Neural crest cell (in vitro differentiated cells): ENCODE measurements around the gene DCXR. TPM values are rescaled to one million over a fixed set of nuclear protein-coding genes. Genes with fewer than 3 reads are reported as not detected.

Source experiments
- DNase-seq: peaks from one replicate; pipeline ENCODE4 v3.0.0; 2021; ENCODE audit warnings: low read depth, mixed read lengths, low spot score
- H3K27ac Mint-ChIP-seq: one replicate; pipeline ENCODE4 v1.8.0; 2021; ENCODE audit warnings: mild to moderate bottlenecking, mixed read lengths; ENCODE audit not compliant: unreplicated experiment
- H3K27me3 Mint-ChIP-seq: 2 replicates; pipeline ENCODE4 v1.8.0; 2021; ENCODE audit warnings: low read depth, mild to moderate bottlenecking, mixed read lengths
- H3K36me3 Mint-ChIP-seq: 2 replicates; pipeline ENCODE4 v1.8.0; 2021; ENCODE audit warnings: low read depth, mild to moderate bottlenecking, mixed read lengths
- H3K4me1 Mint-ChIP-seq: 2 replicates; pipeline ENCODE4 v1.8.0; 2021; ENCODE audit warnings: mixed read lengths
- H3K4me3 Mint-ChIP-seq: one replicate; pipeline ENCODE4 v1.8.0; 2021; ENCODE audit warnings: mild to moderate bottlenecking, mixed read lengths
- H3K9me3 Mint-ChIP-seq: 2 replicates; pipeline ENCODE4 v1.8.0; 2021; ENCODE audit warnings: mixed read lengths
- total RNA-seq: library from RNA; stranded (reverse); gene quantifications from 2 replicates; pipeline ENCODE4 v1.2.1, GENCODE V29; 2021
- TF ChIP-seq, protein P1 (sequence below): fragments of 200-600 bp; sonication (generic); conservative IDR thresholded peaks from 2 replicates; pipeline ENCODE4 v1.5.0; 2021; ENCODE audit warnings: antibody characterized with exemption, mild to moderate bottlenecking

DCXR gene
- total RNA-seq, 1 donor from 2014 or later = 198 TPM

GRCh38 chr17:82062076-82062983, 24.8 kb upstream of the DCXR start:
- no peak for DNase-seq
- no peaks in the 10 kb centered on the region for H3K27me3 Mint-ChIP-seq
- no peak overlapping the region for H3K27ac Mint-ChIP-seq
- H3K9me3 Mint-ChIP-seq = no peaks in the 10 kb centered on the region
- peak overlapping the region; percentile 69 for H3K4me3 Mint-ChIP-seq
- TF ChIP-seq, protein P1, sequence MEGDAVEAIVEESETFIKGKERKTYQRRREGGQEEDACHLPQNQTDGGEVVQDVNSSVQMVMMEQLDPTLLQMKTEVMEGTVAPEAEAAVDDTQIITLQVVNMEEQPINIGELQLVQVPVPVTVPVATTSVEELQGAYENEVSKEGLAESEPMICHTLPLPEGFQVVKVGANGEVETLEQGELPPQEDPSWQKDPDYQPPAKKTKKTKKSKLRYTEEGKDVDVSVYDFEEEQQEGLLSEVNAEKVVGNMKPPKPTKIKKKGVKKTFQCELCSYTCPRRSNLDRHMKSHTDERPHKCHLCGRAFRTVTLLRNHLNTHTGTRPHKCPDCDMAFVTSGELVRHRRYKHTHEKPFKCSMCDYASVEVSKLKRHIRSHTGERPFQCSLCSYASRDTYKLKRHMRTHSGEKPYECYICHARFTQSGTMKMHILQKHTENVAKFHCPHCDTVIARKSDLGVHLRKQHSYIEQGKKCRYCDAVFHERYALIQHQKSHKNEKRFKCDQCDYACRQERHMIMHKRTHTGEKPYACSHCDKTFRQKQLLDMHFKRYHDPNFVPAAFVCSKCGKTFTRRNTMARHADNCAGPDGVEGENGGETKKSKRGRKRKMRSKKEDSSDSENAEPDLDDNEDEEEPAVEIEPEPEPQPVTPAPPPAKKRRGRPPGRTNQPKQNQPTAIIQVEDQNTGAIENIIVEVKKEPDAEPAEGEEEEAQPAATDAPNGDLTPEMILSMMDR = no peak
- no peaks in the 10 kb centered on the region for H3K4me1 Mint-ChIP-seq
- no peaks in the 10 kb centered on the region for H3K36me3 Mint-ChIP-seq

DNA sequence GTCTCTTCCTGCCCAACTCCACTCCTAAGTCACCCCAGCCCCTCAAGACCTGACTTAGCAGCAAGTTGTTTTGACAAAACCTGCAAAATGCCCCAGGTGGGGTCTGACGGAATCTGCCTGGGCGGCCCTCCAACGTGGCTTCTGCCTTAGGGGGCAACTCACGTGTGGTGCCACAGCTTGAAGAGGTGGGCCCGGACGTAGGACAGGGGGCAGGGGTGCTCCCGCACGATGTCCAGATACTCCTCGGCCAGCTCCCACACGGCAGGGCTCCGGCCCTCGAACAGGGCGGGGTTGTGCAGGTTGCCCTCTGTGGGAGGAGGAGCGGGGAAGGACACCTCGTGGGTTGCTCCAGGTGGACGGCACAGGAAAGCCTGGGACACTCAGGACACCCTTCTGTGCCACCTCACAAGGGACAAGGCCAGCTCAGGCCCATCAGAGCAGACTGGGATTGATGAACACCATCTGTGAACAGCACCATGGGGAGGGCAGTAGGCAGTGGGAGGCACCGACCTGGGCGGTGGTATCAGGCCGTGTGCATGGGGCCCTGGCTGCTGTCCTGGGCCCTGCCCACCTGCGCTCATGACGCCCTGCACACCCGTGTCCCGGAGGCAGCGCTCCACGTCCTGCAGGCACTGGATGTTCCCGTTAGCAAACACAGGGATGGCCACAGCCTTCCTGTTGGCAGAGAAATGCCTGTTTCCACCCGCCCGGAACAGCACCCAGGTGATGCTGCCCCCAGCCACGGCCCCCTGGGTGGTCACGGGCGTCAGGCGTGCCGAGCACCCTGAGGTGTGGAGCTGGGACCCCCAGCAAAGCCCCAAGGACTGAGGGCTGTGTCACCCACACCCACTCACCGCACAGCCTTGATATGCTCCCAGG, 23.8 kb upstream of the DCXR start:
- DNase-seq = no peak
- Mint-ChIP-seq H3K36me3 (no peaks in the 10 kb centered on the region), H3K27me3 (no peaks in the 10 kb centered on the region), H3K4me1 (no peaks in the 10 kb centered on the region), H3K27ac (no peak overlapping the region), H3K4me3 (no peak overlapping the region), H3K9me3 (no peaks in the 10 kb centered on the region)
- TF ChIP-seq, protein P1 = no peak

DNA sequence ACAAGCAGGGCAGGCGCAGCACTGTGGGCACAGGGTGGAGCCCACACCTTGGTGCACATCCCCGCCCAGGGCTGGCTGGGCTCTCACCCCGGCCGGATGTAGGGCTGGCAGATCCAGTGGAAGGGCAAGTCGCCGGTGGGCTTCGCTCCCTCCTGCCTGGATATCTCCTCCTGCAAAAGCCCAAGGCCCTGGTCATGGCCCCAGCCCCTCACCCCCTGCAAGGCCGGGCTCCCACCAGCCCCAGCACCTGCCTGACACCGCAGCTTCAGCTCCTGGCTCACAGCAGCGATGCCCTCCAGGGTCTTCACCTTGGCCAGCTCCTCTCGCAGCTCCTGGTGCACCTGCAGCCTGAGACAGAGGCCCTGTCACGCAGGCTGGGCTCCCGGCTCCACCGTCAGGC, 23.1 kb upstream of the DCXR start:
- Mint-ChIP-seq H3K9me3 (no peaks in the 10 kb centered on the region), H3K27me3 (no peaks in the 10 kb centered on the region), H3K36me3 (no peaks in the 10 kb centered on the region), H3K4me3 (peak overlapping the region; percentile 77), H3K27ac (no peak overlapping the region), H3K4me1 (no peaks in the 10 kb centered on the region)
- no peak for DNase-seq
- TF ChIP-seq, protein P1 = no peak

- no peak for DNase-seq
- H3K36me3 Mint-ChIP-seq = no peaks in the 10 kb centered on the region
- H3K4me1 Mint-ChIP-seq = no peaks in the 10 kb centered on the region
- peak overlapping the region; percentile 77 for H3K4me3 Mint-ChIP-seq
- H3K9me3 Mint-ChIP-seq = no peaks in the 10 kb centered on the region
- H3K27me3 Mint-ChIP-seq = no peaks in the 10 kb centered on the region
- TF ChIP-seq, protein P1 = no peak
- no peak overlapping the region for H3K27ac Mint-ChIP-seq
Observed at GRCh38 chr17:82060001-82060380, 22.5 kb upstream of the DCXR start.

- H3K4me1 Mint-ChIP-seq = no peaks in the 10 kb centered on the region
- no peaks in the 10 kb centered on the region for H3K36me3 Mint-ChIP-seq
- H3K27me3 Mint-ChIP-seq = no peaks in the 10 kb centered on the region
- no peak overlapping the region for H3K27ac Mint-ChIP-seq
- H3K4me3 Mint-ChIP-seq = peak overlapping the region; percentile 44
- TF ChIP-seq, protein P1 = no peak
- DNase-seq = no peak
- H3K9me3 Mint-ChIP-seq = no peaks in the 10 kb centered on the region
Observed at GRCh38 chr17:82059272-82060000, 21.9 kb upstream of the DCXR start.
